Activated CD8-positive, alpha-beta memory T cell treated with anti-CD3 and anti-CD28 coated beads, Interleukin-2, amount 50 U/mL, for 48 hours (primary cell): ENCODE measurements around the gene QPCTL.
"Not testable (repeated sequence)": the region's sequence is repeated elsewhere in the genome, so short reads cannot be mapped to it uniquely, and the experiment has no call there.

ENCODE experiments used
- DNase-seq: peaks from one replicate; pipeline ENCODE4 v3.0.0-alpha.2; 2020

Gene QPCTL

GRCh38 chr19:45677351-45678230 is 14.9 kb upstream of the QPCTL start:
- peak; percentile 90 for DNase-seq

GRCh38 chr19:45681391-45682015 is 11.0 kb upstream of the QPCTL start:
- DNase-seq = peak; percentile 96

- DNase-seq = no peak
Observed at GRCh38 chr19:45682117-45682516, 10.3 kb upstream of the QPCTL start.

GRCh38 chr19:45682908-45683307 is 9.6 kb upstream of the QPCTL start:
- DNase-seq = no peak

- not testable (repeated sequence) for DNase-seq
Observed at GRCh38 chr19:45685045-45685444, 7.4 kb upstream of the QPCTL start.

- DNase-seq = no peak
Observed at GRCh38 chr19:45687599-45687998, 4.9 kb upstream of the QPCTL start.

- DNase-seq = peak; percentile 96
Observed at GRCh38 chr19:45691516-45692186, 815 bp upstream of the QPCTL start, which contains the start of gene SNRPD2. Gene SNRPD2, minus strand, starts transcription at chr19:45691953. Its CDS starts 65 bp downstream, at chr19:45691888.

GRCh38 chr19:45693106-45693788 is 781 bp downstream of the QPCTL start:
- DNase-seq = peak; percentile 94

GRCh38 chr19:45701676-45702075 is 9.2 kb downstream of the QPCTL start:
- DNase-seq = no peak

- DNase-seq = no peak
Observed at GRCh38 chr19:45705115-45705514, 12.6 kb downstream of the QPCTL start.

GRCh38 chr19:45705710-45706415 is 13.4 kb downstream of the QPCTL start:
- no peak for DNase-seq

GRCh38 chr19:45710356-45711130 is 18.1 kb downstream of the QPCTL start:
- DNase-seq = no peak

- no peak for DNase-seq
Observed at GRCh38 chr19:45711851-45712698, 19.6 kb downstream of the QPCTL start.

- DNase-seq = no peak
Observed at GRCh38 chr19:45712699-45713067, 20.2 kb downstream of the QPCTL start.

GRCh38 chr19:45713141-45713540 is 20.7 kb downstream of the QPCTL start:
- DNase-seq = no peak

GRCh38 chr19:45715139-45715538 is 22.7 kb downstream of the QPCTL start:
- DNase-seq = no peak

- peak; percentile 64 for DNase-seq
Observed at GRCh38 chr19:45716359-45717130, 24.1 kb downstream of the QPCTL start.

- DNase-seq = peak; percentile 98
Observed at GRCh38 chr19:45717131-45717982, 24.9 kb downstream of the QPCTL start.
